Measurements from ENCODE around the gene THSD7B. TPM values are rescaled to one million over a fixed set of nuclear protein-coding genes. Genes with fewer than 3 reads are reported as not detected.

THSD7B gene
- total RNA-seq, 1 donor from 2014 or later: 0.19 TPM

DNA sequence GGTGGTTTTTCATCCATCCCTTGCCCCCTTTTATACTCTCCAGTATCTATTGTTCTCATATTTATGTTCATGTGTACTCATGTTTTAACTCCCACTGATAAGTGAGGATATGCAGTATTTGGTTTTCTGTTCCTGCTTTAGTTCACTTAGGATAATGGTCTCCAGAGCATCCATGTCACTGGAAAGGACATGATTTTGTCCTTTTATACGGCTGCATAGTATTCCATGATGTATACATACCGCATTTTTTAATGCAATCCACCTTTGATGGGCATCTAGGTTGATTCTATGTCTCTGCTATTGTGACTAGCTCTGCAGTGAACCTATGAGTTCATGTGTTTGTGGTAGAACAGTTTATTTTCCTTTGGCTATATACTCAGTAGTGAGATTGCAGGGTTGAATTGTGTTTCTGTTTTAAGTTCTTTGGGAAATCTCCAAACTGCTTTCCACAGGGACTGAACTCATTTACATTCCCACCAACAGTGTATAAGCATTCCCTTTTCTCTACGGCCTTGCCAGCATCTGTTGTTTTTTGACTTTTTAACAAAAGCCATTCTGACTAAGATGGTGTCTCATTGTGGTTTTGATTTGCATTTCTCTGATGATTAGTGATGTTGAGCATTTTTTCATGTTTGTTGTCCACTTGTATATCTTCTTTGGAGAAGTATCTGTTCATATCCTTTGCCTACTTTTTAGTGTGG, 420.2 kb downstream of the THSD7B start:
- H3K9me3 Mint-ChIP-seq: peaks cover 7% of the 10 kb centered on the region
- no peak for DNase-seq (ENCODE audit: low read depth, low spot score)
- TF ChIP-seq, protein P1, sequence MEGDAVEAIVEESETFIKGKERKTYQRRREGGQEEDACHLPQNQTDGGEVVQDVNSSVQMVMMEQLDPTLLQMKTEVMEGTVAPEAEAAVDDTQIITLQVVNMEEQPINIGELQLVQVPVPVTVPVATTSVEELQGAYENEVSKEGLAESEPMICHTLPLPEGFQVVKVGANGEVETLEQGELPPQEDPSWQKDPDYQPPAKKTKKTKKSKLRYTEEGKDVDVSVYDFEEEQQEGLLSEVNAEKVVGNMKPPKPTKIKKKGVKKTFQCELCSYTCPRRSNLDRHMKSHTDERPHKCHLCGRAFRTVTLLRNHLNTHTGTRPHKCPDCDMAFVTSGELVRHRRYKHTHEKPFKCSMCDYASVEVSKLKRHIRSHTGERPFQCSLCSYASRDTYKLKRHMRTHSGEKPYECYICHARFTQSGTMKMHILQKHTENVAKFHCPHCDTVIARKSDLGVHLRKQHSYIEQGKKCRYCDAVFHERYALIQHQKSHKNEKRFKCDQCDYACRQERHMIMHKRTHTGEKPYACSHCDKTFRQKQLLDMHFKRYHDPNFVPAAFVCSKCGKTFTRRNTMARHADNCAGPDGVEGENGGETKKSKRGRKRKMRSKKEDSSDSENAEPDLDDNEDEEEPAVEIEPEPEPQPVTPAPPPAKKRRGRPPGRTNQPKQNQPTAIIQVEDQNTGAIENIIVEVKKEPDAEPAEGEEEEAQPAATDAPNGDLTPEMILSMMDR (conservative IDR thresholded peaks at IDR 0.05): no peak
- H3K27ac Mint-ChIP-seq (ENCODE audit: unreplicated experiment): no peak overlapping the region
- no peaks in the 10 kb centered on the region for H3K27me3 Mint-ChIP-seq (ENCODE audit: low read depth)
- no peaks in the 10 kb centered on the region for H3K4me1 Mint-ChIP-seq
- H3K36me3 Mint-ChIP-seq (ENCODE audit: low read depth): no peaks in the 10 kb centered on the region
- H3K4me3 Mint-ChIP-seq: no peak overlapping the region

DNA sequence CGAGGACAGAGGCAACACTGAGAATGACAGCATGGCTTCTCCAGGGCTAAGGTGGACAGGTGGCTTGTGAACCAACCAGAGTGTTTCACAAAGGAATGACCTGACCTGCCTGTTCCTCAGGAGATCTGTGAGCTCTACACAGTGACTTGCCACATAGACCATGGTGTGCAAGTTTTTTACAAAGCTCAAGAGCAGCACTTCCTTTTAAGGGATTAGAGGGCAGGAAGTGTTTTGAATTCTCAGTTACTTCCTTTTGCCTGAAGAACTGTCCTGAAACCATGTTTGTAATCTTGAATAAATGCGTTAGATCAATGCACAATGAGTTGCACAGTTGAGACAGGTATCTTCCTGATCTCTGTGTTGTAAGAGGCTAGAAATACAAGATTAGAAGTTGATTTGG, 421.9 kb downstream of the THSD7B start:
- DNase-seq (ENCODE audit: low read depth, low spot score): no peak
- H3K27ac Mint-ChIP-seq (ENCODE audit: unreplicated experiment): no peak overlapping the region
- peaks cover 7% of the 10 kb centered on the region for H3K9me3 Mint-ChIP-seq
- H3K27me3 Mint-ChIP-seq (ENCODE audit: low read depth): no peaks in the 10 kb centered on the region
- TF ChIP-seq, protein P1 (conservative IDR thresholded peaks at IDR 0.05): no peak
- H3K36me3 Mint-ChIP-seq (ENCODE audit: low read depth): no peaks in the 10 kb centered on the region
- no peaks in the 10 kb centered on the region for H3K4me1 Mint-ChIP-seq
- H3K4me3 Mint-ChIP-seq: no peak overlapping the region

DNA sequence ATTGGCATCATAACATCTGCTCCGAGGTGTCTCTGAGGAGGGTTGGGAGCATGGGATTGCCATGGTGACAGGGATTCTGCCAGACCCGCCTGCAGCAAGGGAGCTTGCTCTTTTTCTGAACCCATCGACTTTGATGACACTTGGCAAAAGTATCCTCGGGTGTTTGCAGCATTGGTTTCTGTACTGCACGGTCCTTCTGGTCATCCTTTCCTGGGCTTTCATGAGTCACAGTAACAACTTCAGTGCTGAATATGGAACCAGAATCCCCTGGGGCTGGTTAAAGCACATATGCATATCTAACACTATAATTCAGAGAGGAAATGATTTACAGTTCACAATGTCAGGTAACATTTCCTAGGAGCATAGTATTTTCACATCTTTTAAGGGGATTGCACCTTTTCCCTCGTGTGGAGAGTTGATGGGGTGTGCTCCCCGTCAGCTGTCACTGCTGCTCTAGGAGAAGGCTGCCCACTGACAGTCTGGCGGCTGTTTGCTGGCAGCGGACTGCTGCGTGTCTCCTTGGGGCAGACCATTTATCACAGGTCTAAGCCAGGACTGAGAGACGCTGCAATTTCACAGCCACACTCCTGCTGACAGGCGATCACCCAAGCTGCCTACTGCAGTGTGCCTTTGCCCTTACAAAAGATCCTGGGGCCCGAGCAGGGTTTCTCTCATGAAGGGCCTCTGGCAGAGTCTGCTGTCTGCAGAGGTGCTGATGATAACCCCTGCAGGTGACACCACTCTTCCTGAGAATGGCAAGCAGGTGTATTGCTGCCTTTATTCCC, 425.3 kb downstream of the THSD7B start:
- no peak overlapping the region for H3K27ac Mint-ChIP-seq (ENCODE audit: unreplicated experiment)
- H3K36me3 Mint-ChIP-seq (ENCODE audit: low read depth): no peaks in the 10 kb centered on the region
- no peaks in the 10 kb centered on the region for H3K4me1 Mint-ChIP-seq
- H3K27me3 Mint-ChIP-seq (ENCODE audit: low read depth): no peaks in the 10 kb centered on the region
- no peak for DNase-seq (ENCODE audit: low read depth, low spot score)
- no peak overlapping the region for H3K4me3 Mint-ChIP-seq
- H3K9me3 Mint-ChIP-seq: peaks cover 7% of the 10 kb centered on the region
- TF ChIP-seq, protein P1 (conservative IDR thresholded peaks at IDR 0.05): no peak

DNA sequence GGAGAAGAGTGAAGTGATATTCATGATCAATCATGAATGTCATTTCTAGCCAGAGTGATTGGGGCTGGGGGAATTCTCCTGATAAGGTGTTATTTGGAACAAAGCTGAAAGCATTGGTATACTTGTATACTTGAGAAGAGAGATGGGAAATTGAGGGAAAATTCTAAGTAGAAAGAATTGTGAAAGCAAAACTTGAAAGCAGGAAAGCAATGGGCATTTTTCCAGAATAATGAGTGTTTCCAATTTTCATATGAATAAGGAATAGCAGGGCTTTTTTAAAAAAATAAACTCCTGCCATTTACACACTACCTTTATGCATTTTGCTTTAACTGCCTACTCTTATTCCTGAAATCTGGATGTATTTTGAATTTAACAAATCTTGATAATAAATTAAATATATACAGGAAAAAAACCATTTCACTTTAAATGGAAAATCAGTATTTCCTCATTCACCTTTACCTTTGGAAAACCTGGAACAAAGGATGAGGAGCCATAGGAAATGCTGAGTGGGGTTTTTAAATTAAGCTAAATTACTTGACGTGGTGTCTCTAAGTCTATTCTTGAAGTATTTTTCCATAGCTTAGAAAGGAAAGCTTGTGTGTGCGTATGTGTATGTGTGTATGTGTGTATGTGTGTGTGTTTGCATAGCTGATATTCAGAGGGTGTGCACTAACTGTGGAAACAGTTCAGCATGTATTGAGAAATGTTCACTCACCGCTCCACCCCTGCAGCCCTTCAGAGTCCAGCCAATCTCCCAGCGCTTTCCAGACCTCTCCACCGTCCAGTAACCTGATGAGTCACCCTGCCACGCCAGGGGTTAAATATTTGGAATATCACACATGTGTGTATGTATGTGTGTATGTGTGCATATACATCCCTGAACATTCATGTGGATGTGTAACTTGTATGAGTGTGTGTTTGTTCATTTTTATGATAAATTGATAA, 427.3 kb downstream of the THSD7B start:
- Mint-ChIP-seq H3K27ac (ENCODE audit: unreplicated experiment) (no peak overlapping the region), H3K27me3 (ENCODE audit: low read depth) (peaks cover 4% of the 10 kb centered on the region), H3K4me1 (no peaks in the 10 kb centered on the region), H3K36me3 (ENCODE audit: low read depth) (no peaks in the 10 kb centered on the region), H3K9me3 (no peaks in the 10 kb centered on the region), H3K4me3 (no peak overlapping the region)
- DNase-seq (ENCODE audit: low read depth, low spot score): no peak
- TF ChIP-seq, protein P1 (conservative IDR thresholded peaks at IDR 0.05): no peak

DNA sequence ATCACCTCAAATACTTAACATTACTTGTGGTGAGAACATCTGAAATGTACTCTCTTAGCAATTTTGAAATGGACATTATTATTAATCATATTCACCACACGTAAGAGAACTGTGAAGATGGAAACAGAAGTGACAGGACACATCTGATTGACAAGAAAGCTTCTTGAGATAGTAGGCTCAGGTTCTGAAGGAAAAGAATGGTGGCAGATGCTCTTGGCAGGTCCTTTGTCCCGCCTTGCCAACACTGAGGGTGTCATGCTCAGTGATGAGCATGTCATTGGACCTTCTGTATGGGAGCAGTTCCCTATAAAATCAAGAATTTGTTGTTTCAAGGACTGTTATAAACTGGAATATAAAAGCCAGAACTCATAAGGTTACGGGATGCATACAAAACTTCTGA, 428.1 kb downstream of the THSD7B start:
- no peak for DNase-seq (ENCODE audit: low read depth, low spot score)
- Mint-ChIP-seq H3K9me3 (no peaks in the 10 kb centered on the region), H3K27ac (ENCODE audit: unreplicated experiment) (no peak overlapping the region), H3K27me3 (ENCODE audit: low read depth) (peaks cover 8% of the 10 kb centered on the region), H3K36me3 (ENCODE audit: low read depth) (no peaks in the 10 kb centered on the region), H3K4me1 (no peaks in the 10 kb centered on the region), H3K4me3 (no peak overlapping the region)
- TF ChIP-seq, protein P1 (conservative IDR thresholded peaks at IDR 0.05): no peak

Data from neural crest cell (in vitro differentiated cells).